ENCODE data around the gene CPNE5. TPM values are rescaled to one million over a fixed set of nuclear protein-coding genes. Genes with fewer than 3 reads are reported as not detected.

CPNE5 gene
- total RNA-seq, 2 experiments from 2014 or later: 0.19 to 0.28 TPM

- peaks cover 6% of the 10 kb centered on the region for H3K4me1 Mint-ChIP-seq (ENCODE audit: low read depth)
- TF ChIP-seq CTCF (IDR thresholded peaks at IDR 0.05): no peak
- Histone ChIP-seq H3K4me3 (ENCODE audit: low read length) (no peak overlapping the region), H3K27ac (ENCODE audit: low read depth in 1 of 2, low read length in 2 of 2) (no peak overlapping the region), H3K27me3 (ENCODE audit: control insufficient read depth in 1 of 2, insufficient read depth in 2 of 2, low read length in 2 of 2) (no peaks in the 10 kb centered on the region), H3K4me1 (ENCODE audit: insufficient read depth, low read length) (peaks cover 15% of the 10 kb centered on the region), H3K36me3 (ENCODE audit: insufficient read depth, low read length) (no peaks in the 10 kb centered on the region), H3K9me3 (ENCODE audit: control insufficient read depth in 1 of 2, insufficient read depth in 1 of 2, low read length in 2 of 2) (no peaks in the 10 kb centered on the region)
- no peak for ATAC-seq (ENCODE audit: poor library complexity)
- intact Hi-C loops (cut with DNase I, micrococcal nuclease): no loop called here
- H3K27ac Mint-ChIP-seq: no peak overlapping the region
- CTCF ChIA-PET: no interaction called here
- no peak for DNase-seq
- H3K27me3 Mint-ChIP-seq: no peaks in the 10 kb centered on the region
- H3K36me3 Mint-ChIP-seq (ENCODE audit: low read depth): no peaks in the 10 kb centered on the region
- POLR2A ChIA-PET: no interaction called here
- no peak overlapping the region for H3K4me3 Mint-ChIP-seq
- H3K9me3 Mint-ChIP-seq: no peaks in the 10 kb centered on the region
Measured at GRCh38 chr6:36823421-36824096, 15.7 kb downstream of the CPNE5 start.

- Histone ChIP-seq H3K36me3 (ENCODE audit: insufficient read depth, low read length) (no peaks in the 10 kb centered on the region), H3K4me3 (ENCODE audit: low read length) (no peak overlapping the region), H3K4me1 (ENCODE audit: insufficient read depth, low read length) (peaks cover 12% of the 10 kb centered on the region), H3K9me3 (ENCODE audit: control insufficient read depth in 1 of 2, insufficient read depth in 1 of 2, low read length in 2 of 2) (no peaks in the 10 kb centered on the region), H3K27me3 (ENCODE audit: control insufficient read depth in 1 of 2, insufficient read depth in 2 of 2, low read length in 2 of 2) (no peaks in the 10 kb centered on the region), H3K27ac (ENCODE audit: low read depth in 1 of 2, low read length in 2 of 2) (no peak overlapping the region)
- H3K36me3 Mint-ChIP-seq (ENCODE audit: low read depth): no peaks in the 10 kb centered on the region
- H3K27ac Mint-ChIP-seq: no peak overlapping the region
- ChIA-PET POLR2A (no interaction called here), CTCF (no interaction called here)
- TF ChIP-seq CTCF (IDR thresholded peaks at IDR 0.05): no peak
- H3K9me3 Mint-ChIP-seq: no peaks in the 10 kb centered on the region
- H3K27me3 Mint-ChIP-seq: no peaks in the 10 kb centered on the region
- DNase-seq (no peak), ATAC-seq (ENCODE audit: poor library complexity) (no peak)
- no peak overlapping the region for H3K4me3 Mint-ChIP-seq
- H3K4me1 Mint-ChIP-seq (ENCODE audit: low read depth): peaks cover 4% of the 10 kb centered on the region
- intact Hi-C loops (cut with DNase I, micrococcal nuclease): no loop called here
Measured at GRCh38 chr6:36822506-36823269, 16.6 kb downstream of the CPNE5 start.

GRCh38 chr6:36821581-36822335, 17.5 kb downstream of the CPNE5 start:
- no peaks in the 10 kb centered on the region for H3K9me3 Mint-ChIP-seq
- ATAC-seq (ENCODE audit: poor library complexity) (no peak), DNase-seq (no peak)
- TF ChIP-seq CTCF (IDR thresholded peaks at IDR 0.05): no peak
- no peaks in the 10 kb centered on the region for H3K36me3 Mint-ChIP-seq (ENCODE audit: low read depth)
- H3K27ac Mint-ChIP-seq: no peak overlapping the region
- Histone ChIP-seq H3K4me3 (ENCODE audit: low read length) (no peak overlapping the region), H3K27me3 (ENCODE audit: control insufficient read depth in 1 of 2, insufficient read depth in 2 of 2, low read length in 2 of 2) (no peaks in the 10 kb centered on the region), H3K27ac (ENCODE audit: low read depth in 1 of 2, low read length in 2 of 2) (no peak overlapping the region), H3K4me1 (ENCODE audit: insufficient read depth, low read length) (peaks cover 5% of the 10 kb centered on the region), H3K36me3 (ENCODE audit: insufficient read depth, low read length) (no peaks in the 10 kb centered on the region), H3K9me3 (ENCODE audit: control insufficient read depth in 1 of 2, insufficient read depth in 1 of 2, low read length in 2 of 2) (no peaks in the 10 kb centered on the region)
- no peaks in the 10 kb centered on the region for H3K4me1 Mint-ChIP-seq (ENCODE audit: low read depth)
- intact Hi-C loops (cut with DNase I, micrococcal nuclease): no loop called here
- no peaks in the 10 kb centered on the region for H3K27me3 Mint-ChIP-seq
- CTCF ChIA-PET: no interaction called here
- POLR2A ChIA-PET: no interaction called here
- no peak overlapping the region for H3K4me3 Mint-ChIP-seq
